GM12864 (cell line): ENCODE results near the gene SCRG1.

Experiments
- DNase-seq: peaks from one replicate; pipeline ENCODE4 v3.0.0-alpha.2; 2011; ENCODE audit warnings: low read depth
- H3K4me3 ChIP-seq: 2 replicates; pipeline ENCODE4 v1.5.1; 2011; ENCODE audit warnings: mild to moderate bottlenecking, low read depth, low read length, control low read depth
- TF ChIP-seq, protein P1 (sequence below): IDR thresholded peaks from 2 replicates; pipeline ENCODE4 v1.5.1; 2011; ENCODE audit warnings: low read depth, mild to moderate bottlenecking, moderate library complexity, low read length, control low read depth, inconsistent platforms; ENCODE audit errors: missing control alignments

The SCRG1 gene

DNA sequence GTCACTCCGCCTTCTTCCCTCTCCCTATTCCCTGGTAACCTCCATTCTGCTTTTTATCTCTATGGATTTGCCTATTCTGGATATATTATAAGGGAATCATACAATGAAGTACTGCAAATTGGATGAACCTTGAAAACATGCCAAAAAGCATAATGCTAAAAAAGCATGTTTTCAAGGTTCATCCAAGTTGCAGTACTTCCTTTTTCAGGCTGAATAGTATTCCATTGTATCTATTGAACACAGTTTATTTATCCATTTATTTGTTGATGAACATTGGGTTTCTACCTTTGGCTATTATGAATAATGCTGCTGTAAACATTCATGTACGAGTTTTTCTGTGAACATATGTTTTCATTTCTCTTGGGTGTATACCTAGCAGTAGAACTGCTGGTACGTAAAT lies 19.0 kb downstream of the SCRG1 start:
- no peak overlapping the region for H3K4me3 ChIP-seq
- DNase-seq = no peak
- TF ChIP-seq, protein P1, sequence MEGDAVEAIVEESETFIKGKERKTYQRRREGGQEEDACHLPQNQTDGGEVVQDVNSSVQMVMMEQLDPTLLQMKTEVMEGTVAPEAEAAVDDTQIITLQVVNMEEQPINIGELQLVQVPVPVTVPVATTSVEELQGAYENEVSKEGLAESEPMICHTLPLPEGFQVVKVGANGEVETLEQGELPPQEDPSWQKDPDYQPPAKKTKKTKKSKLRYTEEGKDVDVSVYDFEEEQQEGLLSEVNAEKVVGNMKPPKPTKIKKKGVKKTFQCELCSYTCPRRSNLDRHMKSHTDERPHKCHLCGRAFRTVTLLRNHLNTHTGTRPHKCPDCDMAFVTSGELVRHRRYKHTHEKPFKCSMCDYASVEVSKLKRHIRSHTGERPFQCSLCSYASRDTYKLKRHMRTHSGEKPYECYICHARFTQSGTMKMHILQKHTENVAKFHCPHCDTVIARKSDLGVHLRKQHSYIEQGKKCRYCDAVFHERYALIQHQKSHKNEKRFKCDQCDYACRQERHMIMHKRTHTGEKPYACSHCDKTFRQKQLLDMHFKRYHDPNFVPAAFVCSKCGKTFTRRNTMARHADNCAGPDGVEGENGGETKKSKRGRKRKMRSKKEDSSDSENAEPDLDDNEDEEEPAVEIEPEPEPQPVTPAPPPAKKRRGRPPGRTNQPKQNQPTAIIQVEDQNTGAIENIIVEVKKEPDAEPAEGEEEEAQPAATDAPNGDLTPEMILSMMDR = no peak

DNA sequence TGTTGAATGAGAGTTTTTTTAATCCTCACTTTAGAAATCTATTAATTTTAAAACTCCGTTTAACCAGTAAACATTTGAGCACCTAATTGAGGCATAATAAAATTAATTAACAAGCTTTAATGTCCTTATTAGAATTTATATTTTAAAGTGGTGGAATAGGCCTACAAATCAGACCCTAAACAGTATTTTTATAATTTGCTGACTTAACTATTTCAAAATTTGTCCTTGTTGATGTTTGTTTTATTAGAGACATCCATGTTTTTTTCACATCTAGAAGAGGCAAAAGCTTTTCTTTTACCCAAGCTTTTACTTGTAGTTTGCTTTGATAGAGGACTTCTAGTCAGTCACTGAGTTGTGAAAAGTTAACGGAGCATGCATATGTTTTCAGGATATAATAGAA lies 24.3 kb downstream of the SCRG1 start:
- no peak for DNase-seq
- TF ChIP-seq, protein P1 = no peak
- no peak overlapping the region for H3K4me3 ChIP-seq

DNA sequence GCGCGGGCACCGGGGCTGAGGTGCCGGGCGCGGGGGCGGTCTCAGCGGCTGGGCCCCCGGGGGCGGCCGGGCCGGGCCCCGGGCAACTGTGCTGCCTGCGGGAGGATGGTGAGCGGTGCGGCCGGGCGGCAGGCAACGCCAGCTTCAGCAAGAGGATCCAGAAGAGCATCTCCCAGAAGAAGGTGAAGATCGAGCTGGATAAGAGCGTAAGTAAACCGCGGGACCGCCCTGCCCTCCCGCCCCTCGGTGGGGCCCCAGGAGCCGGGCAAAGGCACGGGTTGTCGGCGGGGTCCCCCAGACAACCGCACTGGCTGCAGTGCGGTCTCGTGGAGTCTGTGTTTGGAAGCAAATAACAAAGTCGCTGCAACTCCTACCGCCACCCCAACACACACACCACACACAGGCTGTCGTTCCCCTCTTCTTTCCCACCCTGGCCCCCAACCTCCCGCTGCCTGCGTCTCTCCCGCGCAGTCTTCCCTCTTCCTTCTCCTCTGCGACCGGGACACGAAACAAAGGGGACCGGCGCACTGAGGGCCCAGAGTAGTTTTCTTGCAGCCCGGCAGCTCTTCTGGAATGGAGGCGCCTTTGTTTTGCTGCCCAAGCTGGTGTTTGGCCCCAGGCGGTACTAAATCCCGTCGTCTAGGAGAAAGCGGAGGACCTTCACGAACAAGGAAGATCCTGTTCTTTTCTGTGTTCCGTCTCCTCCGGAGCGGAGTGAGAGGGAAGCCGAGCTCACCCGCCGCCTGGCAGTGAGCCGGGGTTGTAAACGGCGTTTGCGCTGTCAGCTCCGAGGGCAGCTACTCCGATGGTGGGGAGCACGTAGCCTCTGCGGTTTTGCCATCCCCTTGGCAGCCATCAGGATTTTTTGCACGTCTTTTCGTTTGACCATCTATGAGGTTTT lies 27.4 kb downstream of the SCRG1 start:
- no peak for DNase-seq
- TF ChIP-seq, protein P1 = no peak
- H3K4me3 ChIP-seq = peak overlapping the region; percentile 58

DNA sequence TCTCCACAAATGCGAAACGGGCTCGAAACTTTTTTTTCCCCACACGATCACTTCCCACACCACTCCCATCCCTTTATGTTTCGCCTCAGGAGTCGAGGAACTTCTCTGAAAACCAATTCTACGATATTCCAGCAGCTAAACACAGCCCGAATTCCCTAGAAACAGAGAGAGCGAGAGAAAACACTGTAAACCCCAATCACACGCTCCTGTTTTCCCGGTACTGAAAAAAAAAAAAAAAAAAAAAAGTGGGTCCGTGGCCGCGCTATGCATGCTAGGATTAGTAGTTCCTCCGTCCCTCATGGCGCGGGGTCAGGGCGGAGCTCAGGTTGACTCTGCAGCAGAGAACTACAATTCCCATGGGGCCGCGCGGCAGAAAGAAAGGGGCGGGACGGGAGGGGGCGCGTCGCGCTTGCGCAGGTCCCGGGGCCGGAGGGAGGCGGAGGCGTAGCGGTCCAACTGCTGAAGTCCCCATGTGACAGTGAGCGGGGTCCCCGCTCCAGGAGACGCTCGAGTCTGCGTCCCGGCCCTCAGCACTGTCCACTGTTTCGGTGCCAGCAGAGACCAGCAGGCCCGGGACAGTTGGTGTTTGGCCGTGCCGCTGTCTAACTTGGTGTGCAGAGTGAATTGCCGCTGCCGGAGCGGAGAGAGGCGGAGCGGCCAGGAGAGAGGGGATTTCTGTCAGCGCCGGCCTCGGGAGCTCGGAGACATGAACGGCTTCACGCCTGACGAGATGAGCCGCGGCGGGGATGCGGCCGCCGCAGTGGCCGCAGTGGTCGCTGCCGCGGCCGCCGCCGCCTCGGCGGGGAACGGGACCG lies 28.2 kb downstream of the SCRG1 start, which contains the start of gene SAP30:
TSS of gene SAP30 (plus strand) at position 478 of the 815 bp plus-strand sequence. CDS start at position 707, 229 bp downstream.
- peak within 1 kb of the TSS; percentile 58 for H3K4me3 ChIP-seq
- TF ChIP-seq, protein P1 = no peak
- peak; percentile 94 for DNase-seq

GRCh38 chr4:173370130-173370476 lies 28.8 kb downstream of the SCRG1 start:
- no peak for DNase-seq
- H3K4me3 ChIP-seq = peak overlapping the region; percentile 58
- TF ChIP-seq, protein P1 = no peak

DNA sequence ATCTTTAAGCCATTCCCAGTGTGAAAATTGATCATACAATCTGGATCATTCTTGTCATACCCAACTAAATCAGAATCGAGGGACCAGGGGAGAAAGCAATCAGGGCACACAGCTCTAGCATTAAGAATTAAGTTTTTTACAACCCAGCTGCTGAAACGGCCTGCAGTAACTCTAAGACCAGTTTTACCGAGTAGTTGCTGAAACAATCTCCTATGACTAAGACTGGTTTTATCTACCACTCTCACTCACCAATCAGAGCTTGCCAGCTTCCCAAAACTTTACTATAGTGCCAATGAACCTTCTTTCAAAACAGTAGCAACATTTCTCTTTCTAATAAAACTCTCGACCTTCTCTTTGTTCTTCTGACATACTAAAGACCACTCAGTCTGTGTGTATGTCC lies 31.0 kb downstream of the SCRG1 start:
- TF ChIP-seq, protein P1 = no peak
- peak overlapping the region; percentile 58; the same call in 1 of the 2 replicates for H3K4me3 ChIP-seq
- no peak for DNase-seq
